GM21529 (cell line): ENCODE data around the gene NPC1.
"Not testable (repeated sequence)": the region's sequence is repeated elsewhere in the genome, so short reads cannot be mapped to it uniquely, and the experiment has no call there.

Source experiments
- ATAC-seq: cut with Tn5 transposase; IDR thresholded peaks from one replicate; pipeline ENCODE4 v1.9.1; 2021; ENCODE audit not compliant: unreplicated experiment

NPC1 gene

DNA sequence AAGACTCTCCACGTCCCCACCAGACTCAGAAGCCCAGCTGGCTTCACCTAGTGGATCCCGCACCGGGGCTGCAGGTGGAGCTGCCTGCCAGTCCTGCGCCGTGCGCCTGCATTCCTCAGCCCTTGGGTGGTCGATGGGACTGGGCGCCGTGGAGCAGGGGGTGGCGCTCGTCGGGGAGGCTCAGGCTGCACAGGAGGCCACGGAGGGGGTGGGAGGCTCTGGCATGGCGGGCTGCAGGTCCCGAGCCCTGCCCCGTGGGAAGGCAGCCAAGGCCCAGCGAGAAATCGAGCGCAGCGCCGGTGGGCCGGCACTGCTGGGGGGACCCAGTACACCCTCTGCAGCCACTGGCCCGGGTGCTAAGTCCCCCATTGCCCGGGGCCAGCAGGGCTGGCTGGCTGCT, 8.8 kb downstream of the NPC1 start:
- ATAC-seq = not testable (repeated sequence)

DNA sequence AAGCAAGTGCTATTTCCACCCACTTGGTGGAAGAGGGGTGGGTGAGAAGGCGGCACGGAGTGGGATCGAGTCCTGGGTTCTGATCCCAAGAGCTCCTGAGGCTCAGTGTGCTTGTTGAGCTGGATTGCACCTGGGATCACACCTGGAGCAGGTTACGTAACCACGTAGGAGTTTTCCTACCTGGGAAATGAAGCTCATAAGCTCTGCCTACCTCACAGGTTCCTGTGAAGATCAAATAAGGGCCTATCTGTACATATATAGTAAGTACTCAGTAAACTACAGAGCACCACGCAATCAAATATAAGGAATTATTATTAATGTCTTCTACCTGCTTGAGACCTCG, 11.0 kb downstream of the NPC1 start:
- ATAC-seq = no peak

DNA sequence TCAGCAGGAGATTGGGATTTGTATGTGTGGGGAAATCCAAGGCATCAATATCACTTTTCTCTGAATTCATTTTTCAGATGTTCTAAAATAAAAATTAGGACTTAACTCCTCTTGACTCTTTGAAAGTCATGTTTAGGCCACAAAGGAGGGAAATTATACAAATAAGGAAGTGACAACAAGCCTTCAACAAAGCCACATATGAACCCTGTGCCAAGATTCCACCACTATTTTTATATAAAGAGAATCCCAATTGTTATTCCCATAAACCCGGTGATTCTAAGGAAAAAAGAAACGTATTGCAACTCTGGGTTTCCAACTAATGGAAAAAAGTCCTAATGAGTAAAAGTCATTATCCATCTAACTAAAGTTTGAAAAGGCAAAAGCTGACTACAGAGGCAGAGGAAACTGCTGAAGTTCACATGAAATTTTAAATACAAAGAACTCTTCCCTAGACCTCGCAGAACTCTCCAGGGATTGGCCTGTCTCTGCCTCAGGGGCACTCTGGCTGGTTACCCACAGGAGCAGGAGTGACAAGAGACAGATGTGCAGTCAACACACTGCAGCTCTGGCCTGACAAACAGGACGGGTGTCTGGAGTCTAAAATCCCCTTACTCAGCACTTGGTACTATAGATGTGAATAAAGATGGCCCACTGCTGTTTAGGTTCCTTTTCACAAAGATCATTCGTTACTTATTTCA, 11.5 kb downstream of the NPC1 start:
- no peak for ATAC-seq

DNA sequence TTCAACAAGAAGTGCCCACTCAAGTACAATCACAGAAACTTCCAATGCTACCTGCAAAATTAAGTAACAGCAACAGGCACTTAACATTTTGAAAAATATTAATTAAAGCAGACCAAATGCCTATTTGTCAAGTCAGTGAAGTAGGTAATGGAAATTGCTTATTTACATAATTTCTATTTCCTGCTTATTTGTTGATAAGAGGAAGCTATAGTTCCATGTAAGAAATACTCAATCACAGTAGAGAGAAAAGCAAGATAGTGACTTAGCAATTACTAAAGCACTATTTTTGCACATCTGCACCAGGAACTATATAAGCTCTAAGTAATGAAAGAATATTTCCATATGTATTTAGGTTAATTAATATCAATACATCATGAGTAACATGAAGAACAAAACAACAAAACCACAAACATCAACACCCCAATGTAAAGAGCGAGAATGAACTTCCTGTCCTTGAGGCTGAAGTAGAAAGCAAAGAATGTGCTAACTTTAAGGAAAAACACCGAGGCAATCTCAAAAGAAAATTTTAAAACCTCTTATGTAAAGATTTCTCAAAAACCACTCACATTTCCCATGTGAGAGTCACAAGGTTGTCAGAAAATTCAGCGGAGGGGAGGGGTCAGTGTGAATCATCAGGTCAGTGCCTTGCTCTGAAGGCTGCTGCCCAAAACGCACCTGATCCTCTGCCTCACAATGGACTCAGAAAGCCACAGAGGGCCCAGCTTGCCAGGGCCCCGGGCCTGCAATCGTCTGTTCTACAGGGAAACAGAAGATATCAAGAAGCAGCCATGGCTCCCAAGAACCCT, 12.5 kb downstream of the NPC1 start:
- ATAC-seq = no peak

DNA sequence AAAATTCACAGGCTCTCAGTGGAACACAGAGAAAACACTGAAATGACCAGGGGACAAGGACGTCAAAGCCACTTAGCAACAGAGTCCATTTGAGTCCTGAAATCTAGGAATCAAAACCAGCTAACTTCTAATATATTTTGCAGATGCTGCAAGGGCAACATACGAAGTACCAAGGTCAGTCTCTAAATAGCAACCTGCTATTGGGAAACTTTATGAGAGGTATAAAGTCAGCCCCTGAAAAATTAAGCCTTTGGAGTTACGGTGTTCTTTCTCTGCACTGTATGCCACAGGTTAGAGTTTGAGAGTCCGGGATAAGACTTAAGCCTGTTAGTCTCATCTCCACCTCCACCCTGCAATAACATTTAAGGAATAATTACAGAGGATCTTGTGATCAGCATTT, 13.3 kb downstream of the NPC1 start:
- no peak for ATAC-seq

DNA sequence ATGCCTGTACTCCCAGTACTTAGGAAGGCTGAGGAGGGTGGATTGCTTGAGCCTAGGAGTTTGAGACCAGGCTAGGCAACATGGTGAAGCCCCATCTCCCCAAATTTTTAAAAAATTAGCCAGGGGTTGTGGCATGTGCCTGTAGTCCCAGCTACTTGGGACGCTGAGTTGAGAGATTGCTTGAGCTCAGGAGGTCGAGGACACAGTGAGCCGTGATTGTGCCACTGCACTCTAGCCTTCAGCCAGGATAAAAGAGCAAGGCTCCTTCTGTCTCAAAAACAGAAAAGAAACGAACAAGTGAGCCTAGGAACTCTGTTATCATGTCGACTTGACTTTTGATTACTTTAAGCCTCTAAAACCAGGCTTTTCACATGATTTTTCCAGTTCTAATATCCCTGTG, 13.7 kb downstream of the NPC1 start:
- no peak for ATAC-seq

DNA sequence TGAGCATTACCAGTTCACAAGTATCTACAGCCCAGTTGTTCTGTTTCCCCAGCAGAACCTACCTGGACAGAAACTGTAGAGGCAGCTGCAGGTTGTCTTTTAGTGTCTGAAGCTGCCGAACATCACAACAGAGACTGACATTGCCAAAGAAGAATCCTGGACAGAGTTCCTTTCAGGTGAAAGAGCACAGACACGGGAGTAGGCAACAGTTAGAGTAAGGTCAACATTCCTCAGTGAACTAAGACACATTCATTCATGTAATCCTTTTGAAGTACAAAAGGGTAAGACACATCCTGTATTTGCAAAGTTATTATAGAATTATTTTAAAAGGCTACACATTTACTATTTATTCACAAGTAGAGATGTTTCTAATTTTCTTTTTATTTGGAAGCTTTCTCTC, 14.3 kb downstream of the NPC1 start:
- no peak for ATAC-seq

DNA sequence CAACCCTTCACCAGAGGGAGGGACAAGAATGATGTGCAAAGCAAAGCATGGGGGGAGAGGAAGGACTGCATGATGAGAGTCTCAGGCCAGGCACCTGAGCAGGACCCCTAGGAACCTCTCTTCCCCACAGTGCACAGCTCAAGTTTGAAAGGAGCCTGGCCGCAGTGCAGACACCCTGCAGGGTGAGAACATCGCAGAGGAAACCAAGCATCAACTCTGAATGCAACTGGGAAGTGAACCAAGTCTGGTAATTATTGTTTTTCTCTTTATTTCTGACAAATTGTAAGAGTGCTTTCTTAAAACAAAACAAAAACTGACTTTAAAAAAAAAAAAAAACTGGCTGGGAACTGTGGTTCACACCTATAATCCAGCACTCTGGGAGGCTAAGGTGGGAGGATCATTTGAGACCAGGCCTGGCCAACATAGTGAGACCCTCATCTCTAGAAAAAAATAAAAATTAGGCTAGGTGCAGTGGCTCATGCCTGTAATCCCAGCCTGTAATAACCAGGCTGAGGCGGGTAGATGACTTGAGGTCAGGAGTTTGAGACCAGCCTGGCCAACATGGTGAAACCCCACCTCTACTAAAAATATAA, 15.3 kb downstream of the NPC1 start:
- ATAC-seq = no peak

DNA sequence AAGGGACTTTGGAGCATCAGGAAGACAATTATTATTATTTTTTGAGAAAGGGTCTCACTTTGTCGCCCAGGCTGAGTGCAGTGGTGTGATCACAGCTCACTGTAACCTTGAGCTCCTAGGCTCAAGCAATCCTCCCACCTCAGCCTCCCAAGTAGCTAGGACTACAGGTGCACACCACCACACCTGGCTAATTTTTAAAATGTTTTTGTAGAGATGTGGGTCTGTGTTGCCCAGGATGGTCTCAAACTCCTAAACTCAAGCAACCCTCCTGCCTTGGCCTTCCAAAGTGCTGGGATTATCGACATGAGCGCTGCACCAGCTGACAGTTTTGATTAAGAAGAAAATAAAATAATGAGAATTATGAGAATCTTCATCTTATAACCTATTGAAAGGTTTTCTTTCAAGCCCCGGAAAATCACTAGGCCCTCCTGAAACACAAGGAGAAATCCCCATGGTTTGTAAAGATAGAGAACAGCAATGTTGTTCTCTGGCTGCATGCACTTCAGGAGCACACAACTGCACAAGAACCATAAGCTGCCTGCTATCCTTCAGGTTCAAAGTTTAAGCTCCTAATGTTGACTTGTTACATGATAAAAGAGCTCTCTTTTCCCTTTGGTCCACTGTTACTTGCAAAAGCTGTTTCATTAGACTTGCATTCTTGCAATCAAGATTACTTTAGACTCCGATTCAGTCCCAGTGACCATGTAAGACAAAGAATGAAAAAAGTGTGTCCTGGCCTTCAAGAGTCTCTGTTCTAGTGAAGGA, 16.8 kb downstream of the NPC1 start:
- ATAC-seq = no peak

DNA sequence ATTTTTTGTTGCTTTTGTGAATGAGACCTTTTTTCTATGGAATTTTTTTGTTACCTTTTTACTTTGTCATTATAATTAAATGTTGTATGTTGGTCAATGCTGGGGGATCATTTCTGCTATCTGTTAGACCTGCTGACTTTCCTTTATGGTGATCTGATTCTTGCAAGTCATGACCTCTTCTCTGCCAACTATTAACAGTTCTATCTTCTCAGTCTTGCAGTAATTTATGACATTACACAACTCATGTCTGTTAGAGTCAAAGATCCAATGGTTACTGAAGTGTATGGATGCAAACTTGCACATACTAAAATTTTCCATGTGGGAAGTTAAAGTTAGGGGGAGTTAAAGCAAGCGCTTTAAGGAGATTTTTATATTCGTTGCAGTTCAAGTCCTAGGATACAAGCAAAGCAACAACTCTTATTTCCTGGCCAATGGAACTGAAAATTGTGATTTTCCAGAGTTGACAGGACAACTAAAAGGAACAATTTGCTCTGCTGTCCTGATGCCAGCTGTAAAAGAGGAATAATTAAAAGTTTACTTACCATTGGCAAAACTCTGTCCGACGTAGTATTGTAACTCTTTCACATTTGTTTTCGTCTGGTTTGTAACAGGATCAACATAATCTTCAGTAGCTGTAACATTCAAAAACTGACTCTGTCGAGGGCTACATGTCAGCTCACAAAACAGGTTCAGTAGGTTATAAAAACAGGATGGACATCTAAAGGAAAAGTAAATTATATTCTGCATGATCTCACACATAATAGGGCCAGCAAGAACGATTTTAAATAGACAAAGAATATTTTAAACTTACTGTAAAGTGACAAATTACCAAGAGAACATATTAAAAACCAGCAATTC, 17.8 kb downstream of the NPC1 start:
- ATAC-seq = no peak

DNA sequence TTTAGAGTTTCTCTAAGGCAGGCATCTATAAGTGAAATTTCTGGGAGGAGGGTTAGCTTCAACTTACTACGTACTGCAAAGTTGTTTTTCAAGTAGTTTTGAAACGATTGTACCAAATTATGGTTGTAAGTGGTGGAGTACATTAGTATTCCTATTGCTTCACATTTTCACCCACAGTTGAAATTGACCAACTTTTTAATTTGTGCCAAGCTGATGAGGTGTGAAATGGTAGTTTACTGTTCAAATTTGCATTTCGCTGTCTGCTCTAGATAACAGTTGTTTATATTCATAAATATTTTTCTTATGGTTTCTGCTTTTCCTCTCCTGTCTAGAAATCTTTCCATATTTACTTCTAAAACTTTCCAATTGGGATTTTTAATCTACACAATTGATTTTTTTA, 18.6 kb downstream of the NPC1 start:
- ATAC-seq = no peak

DNA sequence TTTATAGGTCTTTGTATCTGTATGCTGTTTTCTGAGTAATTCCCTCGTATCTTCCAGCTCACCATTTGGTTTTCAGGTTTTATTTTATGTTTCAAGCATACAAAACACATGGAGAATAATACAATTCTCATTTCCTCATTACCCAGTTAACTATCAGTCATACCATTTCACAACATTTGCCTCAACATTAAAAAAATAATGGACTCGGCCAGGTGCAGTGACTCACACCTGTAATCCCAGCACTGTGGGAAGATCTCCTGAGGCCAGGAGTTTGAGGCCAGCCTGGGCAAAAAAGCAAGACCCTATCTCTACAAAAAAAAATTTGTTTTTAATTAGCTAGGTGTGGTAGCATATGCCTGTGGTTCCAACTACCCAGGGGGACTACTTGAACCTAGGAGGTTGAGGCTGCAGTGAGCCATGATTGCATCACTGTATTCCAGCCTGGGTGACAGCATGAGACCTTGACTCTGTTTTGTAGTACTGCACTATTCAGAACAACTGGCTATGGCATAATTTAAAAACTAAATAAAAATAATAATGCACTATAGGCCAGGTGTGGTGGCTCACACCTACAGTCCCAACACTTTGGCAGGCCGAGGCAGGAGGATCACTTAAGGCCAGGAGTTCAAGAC, 20.3 kb downstream of the NPC1 start:
- no peak for ATAC-seq

DNA sequence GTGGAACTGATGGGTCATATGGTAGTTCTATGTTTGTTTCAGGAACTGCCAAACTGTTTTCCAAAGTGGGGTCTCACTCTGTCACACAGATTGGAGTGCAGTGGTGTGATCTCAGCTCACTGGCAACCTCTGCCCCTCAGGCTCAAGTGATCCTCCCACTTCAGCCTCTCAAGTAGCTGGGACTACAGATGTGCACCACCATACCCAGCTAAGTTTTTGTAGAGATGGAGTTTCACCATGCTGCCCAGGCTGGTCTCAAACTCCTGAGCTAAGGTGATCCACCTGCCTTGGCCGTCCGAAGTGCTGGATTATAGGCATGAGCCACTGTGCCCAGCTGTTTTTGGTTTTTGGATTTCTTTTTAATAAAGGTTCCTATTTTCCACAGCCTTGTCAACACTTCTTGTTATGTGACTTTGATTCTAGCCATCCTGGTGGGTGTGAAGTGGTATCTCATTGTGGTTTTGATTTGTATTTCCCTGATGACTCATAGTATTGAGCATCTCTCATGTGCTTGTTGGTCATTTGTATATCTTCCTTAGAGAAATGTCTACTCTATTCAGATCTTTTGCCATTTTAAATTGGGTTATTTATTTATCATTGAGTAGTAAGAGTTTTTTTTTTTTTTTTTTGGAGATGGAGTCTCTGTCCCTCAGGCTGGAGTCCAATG, 22.8 kb downstream of the NPC1 start:
- ATAC-seq = no peak

DNA sequence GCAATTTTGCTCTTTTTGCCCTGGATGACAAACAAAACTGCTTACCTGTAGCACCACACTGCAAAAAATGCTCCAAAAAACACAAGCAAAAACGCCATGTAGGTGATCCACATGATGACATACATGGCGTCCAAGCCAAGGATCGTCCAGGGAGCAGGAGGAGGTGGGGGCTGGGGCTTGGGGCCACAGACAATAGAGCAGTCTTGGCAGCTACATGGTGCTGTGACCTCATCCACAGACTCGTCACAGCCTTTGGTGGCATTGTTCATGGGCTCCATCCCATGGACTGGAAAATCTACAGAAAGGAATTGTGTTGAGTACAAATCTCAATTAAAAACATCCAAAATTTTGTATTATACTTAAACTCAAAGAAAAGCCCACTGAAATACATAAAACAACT, 26.1 kb downstream of the NPC1 start:
- ATAC-seq = no peak

DNA sequence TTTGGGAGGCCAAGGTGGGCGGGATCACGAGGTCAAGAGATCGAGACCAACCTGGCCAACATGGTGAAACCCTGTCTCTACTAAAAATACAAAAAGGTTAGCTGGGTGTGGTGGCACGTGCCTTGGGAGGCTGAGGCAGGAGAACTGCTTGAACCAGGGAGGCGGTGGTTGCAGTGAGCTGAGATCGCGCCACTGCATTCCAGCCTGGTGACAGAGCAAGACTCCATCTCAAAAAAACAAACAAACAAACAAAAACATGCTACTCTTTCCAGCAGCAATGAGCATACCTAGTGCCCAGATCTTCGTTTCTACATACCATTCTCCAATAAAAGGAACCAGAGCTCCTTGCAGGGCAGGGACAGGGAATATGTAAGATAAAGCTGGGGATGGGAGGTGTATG, 28.8 kb downstream of the NPC1 start:
- not testable (repeated sequence) for ATAC-seq

DNA sequence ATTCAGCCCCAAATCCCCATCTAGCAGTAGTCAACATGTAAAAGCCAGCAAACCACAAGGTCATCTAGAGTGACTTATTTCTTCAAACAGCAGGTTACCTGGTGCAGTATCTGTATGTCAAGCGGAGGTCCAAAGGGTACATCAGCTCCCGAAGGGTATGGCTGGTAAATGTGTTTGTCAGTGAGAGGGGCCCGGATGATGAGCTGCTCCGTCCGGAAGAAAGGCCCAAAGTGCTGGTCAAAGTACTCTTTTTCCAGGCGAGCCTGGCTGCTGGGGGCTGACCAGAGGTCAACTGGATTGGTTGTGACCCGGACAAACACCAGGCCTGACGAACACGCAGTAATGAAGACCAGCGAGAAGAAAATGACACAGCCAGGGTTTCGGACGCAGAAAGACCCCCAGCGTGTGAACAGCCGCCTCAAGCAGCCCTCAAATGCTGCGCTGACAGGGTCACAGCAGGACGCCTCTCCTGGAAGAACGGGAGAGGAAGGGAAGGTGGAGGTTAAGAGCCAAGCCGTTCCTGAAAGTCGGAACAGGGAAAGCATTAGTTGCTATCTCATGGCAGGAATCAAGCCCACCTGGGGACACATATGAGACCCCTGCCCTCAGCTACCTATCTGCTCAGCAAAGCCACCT, 30.0 kb downstream of the NPC1 start:
- no peak for ATAC-seq

DNA sequence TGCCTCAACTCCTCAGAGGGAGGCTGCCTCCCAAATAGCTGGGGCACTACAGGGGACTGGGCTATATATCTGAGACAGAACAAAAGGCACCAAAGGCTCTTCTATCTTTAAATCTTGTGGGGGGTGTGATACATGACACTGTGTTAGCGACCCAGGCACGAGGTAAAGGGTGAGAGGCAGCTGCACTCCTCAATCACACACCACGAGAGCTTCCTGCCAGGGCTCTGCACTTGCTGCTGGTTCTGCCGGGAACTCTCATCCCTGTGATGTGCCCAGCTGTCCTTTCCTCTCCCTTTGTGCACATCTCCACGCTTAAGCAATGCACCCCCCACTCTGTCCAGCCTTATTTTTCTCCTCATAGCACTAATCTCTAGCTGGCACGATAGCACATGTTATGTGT, 32.4 kb downstream of the NPC1 start:
- ATAC-seq = no peak

DNA sequence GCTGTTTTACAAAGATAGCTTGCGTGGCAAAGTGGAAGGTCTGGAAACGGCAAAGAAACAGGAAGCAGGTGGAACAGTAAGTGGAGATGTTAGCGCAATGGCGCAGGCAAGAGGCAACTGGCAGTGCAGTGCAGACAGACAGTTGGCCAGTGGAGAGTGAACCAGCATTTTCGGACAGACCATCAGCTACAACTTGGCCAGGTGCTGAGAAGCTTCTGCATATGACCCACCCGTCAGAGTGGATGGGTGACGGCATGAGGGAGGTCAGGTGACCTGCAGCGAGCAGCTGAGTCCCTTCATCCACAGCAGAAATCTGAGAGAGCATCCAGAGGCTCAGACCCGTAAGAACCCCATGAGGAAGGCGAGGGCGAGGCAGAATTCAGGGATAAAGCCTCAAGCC, 33.8 kb downstream of the NPC1 start:
- no peak for ATAC-seq

DNA sequence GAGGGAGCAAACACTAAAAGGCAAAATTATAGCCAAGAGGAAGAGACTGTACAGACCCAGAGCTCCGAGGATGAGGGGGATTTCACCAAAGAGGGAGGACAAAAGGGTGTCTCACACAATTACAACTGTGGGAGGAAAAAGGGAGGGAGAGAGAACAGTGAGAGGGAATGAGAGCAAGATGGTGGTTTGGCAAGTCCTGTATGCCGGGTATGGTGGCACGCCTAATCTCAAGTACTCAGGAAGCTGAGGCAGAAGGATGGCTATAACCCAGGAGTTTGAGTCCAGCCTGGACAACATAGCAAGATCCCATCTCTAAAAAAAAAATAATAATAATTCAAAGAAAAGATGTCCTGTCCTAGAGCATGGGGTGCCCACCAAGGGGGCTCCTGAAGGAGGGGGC, 34.3 kb downstream of the NPC1 start:
- no peak for ATAC-seq
